Subcutaneous abdominal adipose tissue (tissue), 5 donors: ENCODE data around the gene CDYL2.

ENCODE experiments used
- H3K27ac ChIP-seq: one replicate; pipeline ENCODE4 v1.7.0; 2013; ENCODE audit warnings: low read depth, mild to moderate bottlenecking, inconsistent platforms, low read length, moderate library complexity
- H3K27me3 ChIP-seq, 5 donors: one replicate each; pipeline ENCODE4 v1.7.0; 2013; ENCODE audit warnings: low read length in 5 of 5, inconsistent platforms in 1 of 5; ENCODE audit not compliant: control insufficient read depth in 5 of 5, insufficient read depth in 4 of 5
- H3K36me3 ChIP-seq, 5 donors: one replicate each; pipeline ENCODE4 v1.7.0; 2013; ENCODE audit warnings: low read length in 5 of 5; ENCODE audit not compliant: control insufficient read depth in 5 of 5, insufficient read depth in 5 of 5
- H3K4me1 ChIP-seq, 5 donors: one replicate each; pipeline ENCODE4 v1.7.0; 2013; ENCODE audit warnings: low read length in 5 of 5, mild to moderate bottlenecking in 3 of 5, moderate library complexity in 1 of 5; ENCODE audit not compliant: control insufficient read depth in 5 of 5, insufficient read depth in 5 of 5
- H3K4me3 ChIP-seq, 5 donors: one replicate each; pipeline ENCODE4 v1.7.0; 2013; ENCODE audit warnings: low read length in 5 of 5, low read depth in 1 of 5
- H3K9ac ChIP-seq, 5 donors: one replicate each; pipeline ENCODE4 v1.7.0; 2013; ENCODE audit warnings: low read length in 5 of 5, mild to moderate bottlenecking in 4 of 5, moderate library complexity in 3 of 5
- H3K9me3 ChIP-seq, 5 donors: one replicate each; pipeline ENCODE4 v1.7.0; 2013; ENCODE audit warnings: low read length in 5 of 5; ENCODE audit not compliant: control insufficient read depth in 5 of 5
- donor health status: healthy.
- donor health status: healthy.
- donor health status: healthy.
- donor health status: healthy.
- donor health status: healthy.

The CDYL2 gene

GRCh38 chr16:80719573-80719972 lies 84.8 kb downstream of the CDYL2 start:
- H3K4me1 ChIP-seq: peaks cover 0 to 7% (median 0%) of the 10 kb centered on the region in 5 donors
- no peak overlapping the region for H3K27ac ChIP-seq
- peaks cover 2 to 12% (median 10%) of the 10 kb centered on the region in 5 donors for H3K9me3 ChIP-seq
- H3K9ac ChIP-seq: no peak overlapping the region
- no peak overlapping the region for H3K4me3 ChIP-seq
- H3K36me3 ChIP-seq: no peaks in the 10 kb centered on the region
- H3K27me3 ChIP-seq: no peaks in the 10 kb centered on the region

DNA sequence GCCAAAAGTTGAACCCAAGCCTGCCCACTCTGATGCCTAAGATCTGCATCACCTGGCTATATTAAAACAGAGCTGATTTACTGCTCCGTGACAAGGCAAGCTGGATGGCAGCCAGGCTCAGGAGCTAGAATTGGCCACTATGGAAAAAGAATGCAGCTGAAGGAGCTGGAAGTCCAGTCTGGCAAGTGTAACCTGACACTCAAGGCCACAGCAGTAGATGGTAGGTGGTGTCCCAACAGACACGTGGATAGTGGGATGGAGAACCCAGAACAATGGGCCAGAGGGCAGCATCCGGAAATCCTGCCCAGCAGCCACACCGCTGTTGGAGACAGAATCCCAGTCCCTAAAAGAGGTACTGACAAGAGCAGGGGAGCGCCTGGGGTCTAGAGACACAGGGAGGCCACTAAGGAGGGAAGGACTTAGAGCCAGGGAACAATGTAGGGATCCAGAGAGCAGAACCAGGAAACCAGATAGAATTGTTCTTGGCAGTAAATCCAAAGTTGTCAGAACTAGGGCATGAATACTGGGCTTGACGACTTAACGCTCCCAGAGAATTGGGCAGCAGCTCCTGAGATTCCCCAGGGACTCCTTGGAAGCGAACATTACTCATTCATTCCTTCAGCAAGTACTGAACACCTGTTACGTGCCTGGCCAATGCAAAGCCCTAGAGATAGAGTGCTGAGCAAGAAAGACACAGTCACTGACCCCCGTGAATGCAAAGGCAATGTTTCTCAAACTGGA lies 85.7 kb downstream of the CDYL2 start:
- Histone ChIP-seq H3K27ac (no peak overlapping the region), H3K9ac (no peak overlapping the region), H3K27me3 (no peaks in the 10 kb centered on the region), H3K4me3 (no peak overlapping the region), H3K9me3 (peaks cover 2 to 13% (median 12%) of the 10 kb centered on the region in 5 donors), H3K36me3 (no peaks in the 10 kb centered on the region), H3K4me1 (peaks cover 0 to 7% (median 0%) of the 10 kb centered on the region in 5 donors)

GRCh38 chr16:80717611-80718010 lies 86.8 kb downstream of the CDYL2 start:
- Histone ChIP-seq H3K9me3 (peaks cover 2 to 9% (median 5%) of the 10 kb centered on the region in 5 donors), H3K27me3 (no peaks in the 10 kb centered on the region), H3K36me3 (no peaks in the 10 kb centered on the region), H3K4me1 (peaks cover 0 to 7% (median 0%) of the 10 kb centered on the region in 5 donors), H3K27ac (no peak overlapping the region), H3K4me3 (no peak overlapping the region), H3K9ac (no peak overlapping the region)

GRCh38 chr16:80716564-80717139 lies 87.7 kb downstream of the CDYL2 start:
- Histone ChIP-seq H3K27ac (no peak overlapping the region), H3K4me1 (peaks cover 0 to 7% (median 0%) of the 10 kb centered on the region in 5 donors), H3K27me3 (no peaks in the 10 kb centered on the region), H3K9me3 (peaks cover 0 to 5% (median 3%) of the 10 kb centered on the region in 5 donors), H3K36me3 (no peaks in the 10 kb centered on the region), H3K4me3 (no peak overlapping the region), H3K9ac (no peak overlapping the region)

DNA sequence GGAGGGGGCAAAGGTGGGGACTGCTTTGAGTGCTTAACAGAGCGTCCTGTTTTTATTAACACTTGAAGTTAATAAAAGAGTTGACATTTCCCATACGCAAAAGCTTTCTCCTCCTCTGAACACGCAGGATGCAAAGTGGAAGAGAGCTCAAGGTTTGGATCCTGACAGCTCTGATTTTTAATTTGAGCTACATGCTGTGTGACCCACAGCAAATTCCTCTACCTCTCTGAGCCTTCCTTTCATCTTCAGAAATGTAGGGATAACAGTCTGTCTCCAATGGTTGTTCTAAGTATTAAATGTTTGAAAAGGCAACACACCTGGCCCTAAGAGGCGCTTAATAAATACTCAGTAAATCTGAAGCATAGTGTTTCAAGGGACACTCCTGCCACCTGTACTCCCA lies 93.0 kb downstream of the CDYL2 start:
- H3K9me3 ChIP-seq: peaks cover 0 to 4% (median 2%) of the 10 kb centered on the region in 5 donors

GRCh38 chr16:80710918-80711317 lies 93.5 kb downstream of the CDYL2 start:
- no peak overlapping the region for H3K4me3 ChIP-seq
- no peaks in the 10 kb centered on the region for H3K36me3 ChIP-seq
- H3K9ac ChIP-seq: no peak overlapping the region
- no peaks in the 10 kb centered on the region for H3K27me3 ChIP-seq
- peaks cover 0 to 4% (median 2%) of the 10 kb centered on the region in 5 donors for H3K9me3 ChIP-seq
- H3K4me1 ChIP-seq: no peaks in the 10 kb centered on the region
- no peak overlapping the region for H3K27ac ChIP-seq

More for the DNA sequence above, 93.0 kb downstream of the CDYL2 start:
- Histone ChIP-seq H3K4me3 (no peak overlapping the region), H3K27ac (no peak overlapping the region), H3K36me3 (no peaks in the 10 kb centered on the region), H3K9ac (no peak overlapping the region), H3K4me1 (no peaks in the 10 kb centered on the region), H3K27me3 (no peaks in the 10 kb centered on the region)

- Histone ChIP-seq H3K9ac (no peak overlapping the region), H3K36me3 (no peaks in the 10 kb centered on the region), H3K4me3 (no peak overlapping the region), H3K9me3 (peaks cover 0 to 4% (median 0%) of the 10 kb centered on the region in 5 donors), H3K4me1 (no peaks in the 10 kb centered on the region), H3K27me3 (no peaks in the 10 kb centered on the region), H3K27ac (no peak overlapping the region)
Measured at GRCh38 chr16:80708823-80709222, 95.6 kb downstream of the CDYL2 start.

GRCh38 chr16:80707686-80708085 lies 96.7 kb downstream of the CDYL2 start:
- no peak overlapping the region for H3K9ac ChIP-seq
- no peaks in the 10 kb centered on the region for H3K4me1 ChIP-seq
- no peaks in the 10 kb centered on the region for H3K9me3 ChIP-seq
- H3K27me3 ChIP-seq: no peaks in the 10 kb centered on the region
- H3K4me3 ChIP-seq: no peak overlapping the region
- no peaks in the 10 kb centered on the region for H3K36me3 ChIP-seq
- no peak overlapping the region for H3K27ac ChIP-seq

- Histone ChIP-seq H3K9me3 (no peaks in the 10 kb centered on the region), H3K4me1 (no peaks in the 10 kb centered on the region), H3K27ac (no peak overlapping the region), H3K27me3 (no peaks in the 10 kb centered on the region), H3K9ac (no peak overlapping the region), H3K36me3 (no peaks in the 10 kb centered on the region), H3K4me3 (no peak overlapping the region)
Measured at GRCh38 chr16:80705596-80705995, 98.8 kb downstream of the CDYL2 start.

GRCh38 chr16:80704751-80705505 lies 99.5 kb downstream of the CDYL2 start:
- no peak overlapping the region for H3K27ac ChIP-seq
- H3K9me3 ChIP-seq: no peaks in the 10 kb centered on the region

More at GRCh38 chr16:80704751-80705505, 99.5 kb downstream of the CDYL2 start:
- Histone ChIP-seq H3K36me3 (no peaks in the 10 kb centered on the region), H3K4me1 (no peaks in the 10 kb centered on the region), H3K9ac (no peak overlapping the region), H3K4me3 (no peak overlapping the region), H3K27me3 (no peaks in the 10 kb centered on the region)
